ENCODE results near the gene MC3R. TPM values are rescaled to one million over a fixed set of nuclear protein-coding genes. Genes with fewer than 3 reads are reported as not detected.
"Not testable (repeated sequence)": the region's sequence is repeated elsewhere in the genome, so short reads cannot be mapped to it uniquely, and the experiment has no call there.

Gene MC3R
- total RNA-seq, 1 donor from 2014 or later, result not detected

GRCh38 chr20:56215115-56215514, 33.4 kb upstream of the MC3R start:
- no peak for TF ChIP-seq CTCF (IDR thresholded peaks at IDR 0.05; ENCODE audit: unreplicated experiment)
- Mint-ChIP-seq H3K9me3 (ENCODE audit: low read depth) (peaks cover 60% of the 10 kb centered on the region), H3K27ac (no peak overlapping the region), H3K4me1 (ENCODE audit: low read depth) (no peaks in the 10 kb centered on the region), H3K4me3 (ENCODE audit: low read depth) (no peak overlapping the region), H3K27me3 (no peaks in the 10 kb centered on the region), H3K36me3 (ENCODE audit: insufficient read depth) (peaks cover 3% of the 10 kb centered on the region)
- no peak for DNase-seq (ENCODE audit: low spot score, unreplicated experiment)

- TF ChIP-seq CTCF (IDR thresholded peaks at IDR 0.05; ENCODE audit: unreplicated experiment), result no peak
- H3K27ac Mint-ChIP-seq, result no peak overlapping the region
- H3K4me3 Mint-ChIP-seq (ENCODE audit: low read depth), result no peak overlapping the region
- no peak for DNase-seq (ENCODE audit: low spot score, unreplicated experiment)
- no peaks in the 10 kb centered on the region for H3K27me3 Mint-ChIP-seq
- H3K36me3 Mint-ChIP-seq (ENCODE audit: insufficient read depth), result peaks cover 5% of the 10 kb centered on the region
- H3K9me3 Mint-ChIP-seq (ENCODE audit: low read depth), result peaks cover 67% of the 10 kb centered on the region
- no peaks in the 10 kb centered on the region for H3K4me1 Mint-ChIP-seq (ENCODE audit: low read depth)
Measured at GRCh38 chr20:56217829-56218228, 30.7 kb upstream of the MC3R start.

- H3K27me3 Mint-ChIP-seq; H3K4me3 Mint-ChIP-seq (ENCODE audit: low read depth); H3K4me1 Mint-ChIP-seq (ENCODE audit: low read depth); H3K27ac Mint-ChIP-seq; DNase-seq (ENCODE audit: low spot score, unreplicated experiment); H3K36me3 Mint-ChIP-seq (ENCODE audit: insufficient read depth): not testable (repeated sequence)
- peaks cover 61% of the 10 kb centered on the region for H3K9me3 Mint-ChIP-seq (ENCODE audit: low read depth)
Measured at GRCh38 chr20:56221186-56221585, 27.3 kb upstream of the MC3R start.

- Mint-ChIP-seq H3K4me1 (ENCODE audit: low read depth) (no peaks in the 10 kb centered on the region), H3K4me3 (ENCODE audit: low read depth) (no peak overlapping the region), H3K36me3 (ENCODE audit: insufficient read depth) (peaks cover 4% of the 10 kb centered on the region), H3K9me3 (ENCODE audit: low read depth) (peaks cover 62% of the 10 kb centered on the region), H3K27ac (no peak overlapping the region), H3K27me3 (no peaks in the 10 kb centered on the region)
- DNase-seq (ENCODE audit: low spot score, unreplicated experiment), result no peak
- no peak for TF ChIP-seq CTCF (IDR thresholded peaks at IDR 0.05; ENCODE audit: unreplicated experiment)
Measured at GRCh38 chr20:56222201-56222600, 26.3 kb upstream of the MC3R start.

GRCh38 chr20:56222945-56223344, 25.6 kb upstream of the MC3R start:
- no peak for DNase-seq (ENCODE audit: low spot score, unreplicated experiment)
- TF ChIP-seq CTCF (IDR thresholded peaks at IDR 0.05; ENCODE audit: unreplicated experiment), result no peak
- no peak overlapping the region for H3K4me3 Mint-ChIP-seq (ENCODE audit: low read depth)
- H3K4me1 Mint-ChIP-seq (ENCODE audit: low read depth), result no peaks in the 10 kb centered on the region
- H3K27ac Mint-ChIP-seq, result no peak overlapping the region
- peaks cover 5% of the 10 kb centered on the region for H3K36me3 Mint-ChIP-seq (ENCODE audit: insufficient read depth)
- H3K9me3 Mint-ChIP-seq (ENCODE audit: low read depth), result peaks cover 62% of the 10 kb centered on the region
- no peaks in the 10 kb centered on the region for H3K27me3 Mint-ChIP-seq

GRCh38 chr20:56223352-56223751, 25.2 kb upstream of the MC3R start:
- H3K27ac Mint-ChIP-seq, result no peak overlapping the region
- H3K9me3 Mint-ChIP-seq (ENCODE audit: low read depth), result peaks cover 65% of the 10 kb centered on the region
- no peak for TF ChIP-seq CTCF (IDR thresholded peaks at IDR 0.05; ENCODE audit: unreplicated experiment)
- H3K4me3 Mint-ChIP-seq (ENCODE audit: low read depth), result no peak overlapping the region
- DNase-seq (ENCODE audit: low spot score, unreplicated experiment), result no peak
- peaks cover 6% of the 10 kb centered on the region for H3K36me3 Mint-ChIP-seq (ENCODE audit: insufficient read depth)
- H3K4me1 Mint-ChIP-seq (ENCODE audit: low read depth), result no peaks in the 10 kb centered on the region
- no peaks in the 10 kb centered on the region for H3K27me3 Mint-ChIP-seq
